HUDEP-2 (cell line): ENCODE measurements around the gene SHROOM1.
"Not testable (repeated sequence)": the region's sequence is repeated elsewhere in the genome, so short reads cannot be mapped to it uniquely, and the experiment has no call there.

Experiments used
- DNase-seq, 76 experiments: peaks; one replicate each; lab custom pipeline; 2025; ENCODE audit not compliant: unreplicated experiment in 76 of 76; lab: John Stamatoyannopoulos, UW

The SHROOM1 gene, protein sequence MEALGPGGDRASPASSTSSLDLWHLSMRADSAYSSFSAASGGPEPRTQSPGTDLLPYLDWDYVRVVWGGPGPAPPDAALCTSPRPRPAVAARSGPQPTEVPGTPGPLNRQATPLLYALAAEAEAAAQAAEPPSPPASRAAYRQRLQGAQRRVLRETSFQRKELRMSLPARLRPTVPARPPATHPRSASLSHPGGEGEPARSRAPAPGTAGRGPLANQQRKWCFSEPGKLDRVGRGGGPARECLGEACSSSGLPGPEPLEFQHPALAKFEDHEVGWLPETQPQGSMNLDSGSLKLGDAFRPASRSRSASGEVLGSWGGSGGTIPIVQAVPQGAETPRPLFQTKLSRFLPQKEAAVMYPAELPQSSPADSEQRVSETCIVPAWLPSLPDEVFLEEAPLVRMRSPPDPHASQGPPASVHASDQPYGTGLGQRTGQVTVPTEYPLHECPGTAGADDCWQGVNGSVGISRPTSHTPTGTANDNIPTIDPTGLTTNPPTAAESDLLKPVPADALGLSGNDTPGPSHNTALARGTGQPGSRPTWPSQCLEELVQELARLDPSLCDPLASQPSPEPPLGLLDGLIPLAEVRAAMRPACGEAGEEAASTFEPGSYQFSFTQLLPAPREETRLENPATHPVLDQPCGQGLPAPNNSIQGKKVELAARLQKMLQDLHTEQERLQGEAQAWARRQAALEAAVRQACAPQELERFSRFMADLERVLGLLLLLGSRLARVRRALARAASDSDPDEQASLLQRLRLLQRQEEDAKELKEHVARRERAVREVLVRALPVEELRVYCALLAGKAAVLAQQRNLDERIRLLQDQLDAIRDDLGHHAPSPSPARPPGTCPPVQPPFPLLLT

GRCh38 chr5:132830436-132831094 is at the start of gene SHROOM1:
TSS of gene SHROOM1 (minus strand) at chr5:132830647. CDS start at chr5:132826140, 4,507 bp downstream.
- DNase-seq, result peak in 11 of 76 experiments; percentile 3 to 48 (median 19)

- DNase-seq, result peak in 37 of 76 experiments; percentile 2 to 72 (median 29)
Measured at GRCh38 chr5:132877938-132878337, 47.5 kb upstream of the SHROOM1 start.

DNA sequence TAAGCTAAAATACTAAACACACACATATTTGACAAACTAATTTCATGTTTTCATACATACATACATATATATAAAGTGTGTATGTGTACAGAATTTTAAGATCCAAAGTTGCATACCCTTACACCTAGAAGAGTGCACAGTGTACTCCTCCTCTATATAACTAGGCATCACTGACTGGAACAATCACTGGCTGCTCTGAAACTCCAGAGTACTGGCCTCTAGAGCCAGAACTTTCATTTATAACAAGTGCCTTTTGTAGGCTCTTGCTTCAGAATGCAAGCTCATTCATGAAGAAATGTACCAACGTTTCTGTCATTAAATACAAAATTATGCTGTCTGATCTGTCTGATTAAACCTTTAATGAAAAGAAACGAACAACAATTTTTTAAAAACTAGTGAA is 47.0 kb upstream of the SHROOM1 start:
- no peak for DNase-seq

DNA sequence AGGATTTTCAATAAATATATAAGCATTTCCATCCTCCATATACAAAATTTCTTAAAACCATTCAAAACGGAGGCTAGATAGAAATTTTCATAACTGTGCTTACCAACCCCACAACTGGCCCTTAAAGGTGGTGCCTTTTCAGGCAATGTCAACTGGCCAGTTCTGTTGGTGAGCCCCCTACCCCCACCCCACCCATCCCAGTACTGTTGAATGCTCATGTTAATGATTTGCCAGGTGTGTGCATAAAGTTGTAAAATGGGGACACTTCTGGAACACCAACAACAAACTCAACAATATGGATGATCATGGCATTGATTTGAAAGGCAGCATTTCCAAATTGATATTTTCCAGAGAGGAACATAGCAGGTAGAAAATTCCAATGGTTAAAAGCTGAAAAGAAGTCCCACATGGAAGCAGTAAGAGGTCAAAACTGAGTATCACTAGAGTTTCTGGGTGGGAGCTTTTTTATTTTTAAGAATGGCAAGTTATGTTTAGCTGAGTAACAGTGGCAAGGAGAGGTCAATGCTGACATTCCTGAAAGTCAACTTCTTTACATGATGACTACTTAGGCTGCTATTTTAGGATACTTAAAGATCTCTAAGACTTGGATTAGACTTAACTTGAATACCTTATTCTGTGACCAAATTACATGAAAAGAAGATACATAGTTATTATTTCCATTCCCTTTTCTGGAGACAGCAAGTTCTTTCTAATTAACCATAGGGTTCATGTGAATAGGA is 45.7 kb upstream of the SHROOM1 start:
- DNase-seq, result no peak

DNA sequence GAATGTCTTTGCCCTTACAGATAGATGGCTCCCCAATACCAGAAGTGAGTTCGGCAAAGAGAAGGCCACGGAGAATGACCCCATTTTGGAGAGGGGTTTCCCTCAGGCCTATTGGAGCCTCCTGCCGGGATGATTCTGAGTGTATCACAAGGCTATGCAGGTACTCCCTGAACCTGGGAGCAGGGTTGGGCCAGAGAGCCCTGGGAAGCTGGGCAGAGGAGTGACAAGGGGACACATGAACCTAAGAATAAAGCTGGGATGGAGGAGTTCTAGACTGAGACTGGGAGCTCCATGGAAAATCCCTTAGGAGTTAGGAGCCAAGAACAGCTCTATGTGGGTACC is 43.5 kb upstream of the SHROOM1 start:
- DNase-seq, result no peak

- peak in 21 of 76 experiments; percentile 2 to 48 (median 13) for DNase-seq
Measured at GRCh38 chr5:132873119-132873929, 42.9 kb upstream of the SHROOM1 start, which contains the start of gene LEAP2. TSS of gene LEAP2 (plus strand) at chr5:132873668. CDS start at chr5:132873695, 27 bp downstream.

- no peak for DNase-seq
Measured at GRCh38 chr5:132872788-132873118, 42.3 kb upstream of the SHROOM1 start.

DNA sequence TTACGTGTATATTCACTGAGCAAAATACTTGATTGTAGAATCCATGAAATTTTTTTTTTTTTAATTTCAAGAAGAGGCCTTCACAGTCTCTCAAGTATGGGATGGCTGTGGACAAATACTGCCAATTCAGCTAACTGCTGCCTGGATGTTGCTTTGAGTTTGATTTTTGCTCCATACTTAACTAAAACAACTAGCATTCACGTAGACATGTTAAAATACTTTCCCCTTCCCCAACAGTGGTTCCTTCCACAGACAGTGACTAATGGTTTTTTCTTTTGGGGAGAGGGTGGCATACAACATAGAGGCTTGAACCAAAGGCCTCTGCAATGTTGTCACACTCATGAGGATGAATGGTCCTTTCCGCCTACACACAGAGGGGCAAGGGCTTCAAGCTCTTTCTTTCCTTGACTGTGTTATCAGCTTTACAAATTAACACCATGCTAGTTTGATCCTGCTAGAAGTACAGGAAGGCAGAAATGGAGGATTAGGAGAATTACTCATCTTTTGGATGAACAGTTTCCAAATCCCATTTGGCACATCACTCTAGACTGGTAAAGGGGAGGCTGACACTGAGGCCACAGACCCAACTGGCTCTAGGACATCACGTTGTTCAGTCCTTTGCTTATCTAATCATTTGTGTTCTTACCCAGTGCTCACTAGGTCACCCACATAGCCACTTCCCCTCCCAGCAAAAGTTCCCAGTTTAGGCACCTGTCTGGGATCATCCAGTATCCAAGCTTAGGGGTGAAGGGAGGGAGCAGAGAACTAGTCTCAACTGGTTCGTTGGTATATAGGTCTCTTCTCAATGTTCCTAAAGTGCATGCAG is 41.2 kb upstream of the SHROOM1 start:
- DNase-seq, result no peak

DNA sequence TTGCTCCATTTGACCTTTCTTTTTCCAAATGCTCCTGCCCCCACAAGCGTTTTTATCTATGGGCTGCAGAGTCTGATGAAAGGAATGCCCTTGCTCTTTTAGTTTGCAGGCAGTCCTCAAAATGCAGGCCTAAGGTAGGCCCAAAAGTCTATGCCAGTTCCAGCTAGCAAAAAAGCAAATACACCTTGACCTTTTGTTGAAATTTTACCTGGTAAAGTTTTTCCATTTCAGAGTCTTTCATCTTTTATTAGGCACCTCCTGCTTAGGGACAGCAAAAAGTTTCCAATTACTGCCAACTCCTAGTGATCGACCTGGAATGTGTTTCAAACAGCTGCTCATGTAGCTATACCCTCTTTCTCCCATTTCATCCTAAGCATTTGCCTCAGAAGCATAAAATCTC is 40.4 kb upstream of the SHROOM1 start:
- no peak for DNase-seq

GRCh38 chr5:132868754-132869153 is 38.3 kb upstream of the SHROOM1 start:
- DNase-seq, result no peak

DNA sequence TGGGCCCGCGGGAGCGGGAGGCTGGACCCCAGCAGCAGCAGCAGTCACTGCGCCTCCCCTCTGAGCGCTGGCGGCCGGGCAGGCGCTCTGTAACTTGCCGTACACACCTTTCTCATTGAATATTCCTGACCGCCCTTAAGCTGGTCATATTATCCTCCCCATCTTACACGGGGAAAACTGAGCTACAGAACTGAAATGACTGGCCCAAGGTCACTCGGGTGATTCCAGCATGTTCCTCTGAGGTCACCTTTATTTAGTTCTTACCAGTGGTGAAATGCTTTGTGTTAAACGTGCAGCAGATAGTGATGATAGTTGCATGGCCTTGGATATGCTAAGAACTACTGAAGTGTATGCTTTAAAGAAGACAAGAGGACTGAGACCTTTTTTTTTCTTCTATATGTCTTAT is 36.6 kb upstream of the SHROOM1 start:
- peak in 3 of 76 experiments; percentile 14 to 36 (median 22) for DNase-seq

DNA sequence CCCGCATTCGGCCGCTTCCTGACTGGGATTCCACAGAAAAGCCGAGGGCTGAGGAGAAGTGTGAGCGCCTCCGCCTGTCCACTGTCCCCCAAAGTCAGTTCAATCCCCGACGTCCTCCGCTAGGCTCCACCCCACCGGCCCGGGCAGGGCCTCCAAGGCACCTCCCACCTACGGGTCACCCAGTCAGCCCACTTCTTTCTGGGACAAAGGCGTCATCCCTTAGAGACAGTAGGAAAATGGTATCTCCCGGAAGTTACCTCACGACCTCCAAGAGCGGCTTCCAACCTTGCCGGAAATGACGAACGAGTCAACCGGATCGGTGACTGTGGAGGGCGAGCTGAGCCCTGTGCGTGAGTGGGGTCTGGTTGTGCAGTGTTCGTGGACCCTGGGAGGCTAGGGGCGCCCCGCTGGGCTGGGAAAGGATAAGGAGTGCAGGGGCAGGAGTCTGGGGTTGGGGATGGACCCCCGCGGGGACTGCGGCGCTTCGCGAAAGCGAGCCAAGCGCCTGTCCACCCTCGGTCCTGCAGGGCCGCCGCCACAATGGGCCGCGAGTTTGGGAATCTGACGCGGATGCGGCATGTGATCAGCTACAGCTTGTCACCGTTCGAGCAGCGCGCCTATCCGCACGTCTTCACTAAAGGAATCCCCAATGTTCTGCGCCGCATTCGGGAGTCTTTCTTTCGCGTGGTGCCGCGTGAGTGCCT is 36.0 kb upstream of the SHROOM1 start, which contains the start of the genes GDF9 and UQCRQ:
Gene GDF9 (minus strand): TSS at position 128 of the 704 bp plus-strand sequence. CDS start 1,936 bp downstream, outside the sequence.
Gene UQCRQ (plus strand): TSS at position 301 of the 704 bp plus-strand sequence. CDS start 240 bp downstream, at position 541.
- DNase-seq, result peak; percentile 21 to 99 (median 95)

DNA sequence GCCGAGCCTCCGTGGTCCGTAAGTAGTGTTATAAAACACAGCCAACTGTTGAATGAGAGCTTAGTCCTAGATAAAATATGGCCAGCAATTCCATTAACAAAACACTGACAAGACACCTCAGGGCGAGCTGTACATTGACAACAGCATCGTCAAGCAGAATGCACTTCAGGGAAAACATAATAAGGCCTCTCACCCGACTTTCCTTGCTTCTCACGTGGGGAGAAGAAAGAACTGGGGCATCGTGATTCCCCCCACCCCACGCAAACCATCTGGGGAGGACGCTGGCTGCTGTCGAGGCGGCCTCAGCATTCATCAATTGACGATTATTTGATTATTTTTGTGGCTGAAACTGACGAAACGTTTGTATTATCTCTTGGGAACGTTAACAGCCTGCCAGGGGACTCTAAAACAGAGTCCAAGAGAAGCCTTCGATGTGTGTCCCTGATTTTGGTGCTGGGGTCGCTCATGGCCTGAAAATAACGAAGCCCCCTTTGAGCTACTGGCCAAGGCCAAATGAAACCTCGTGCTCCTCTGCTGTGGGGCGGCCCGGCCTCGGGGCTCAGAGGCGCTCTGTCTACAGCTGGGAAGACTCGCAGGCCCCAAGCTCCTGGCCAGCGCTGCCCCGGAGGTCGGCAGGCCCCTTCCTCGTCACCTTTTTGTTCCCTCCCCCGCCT is 35.4 kb upstream of the SHROOM1 start:
- peak in 1 of 76 experiments; percentile 8 for DNase-seq

GRCh38 chr5:132860742-132861141 is 30.3 kb upstream of the SHROOM1 start:
- DNase-seq, result no peak

DNA sequence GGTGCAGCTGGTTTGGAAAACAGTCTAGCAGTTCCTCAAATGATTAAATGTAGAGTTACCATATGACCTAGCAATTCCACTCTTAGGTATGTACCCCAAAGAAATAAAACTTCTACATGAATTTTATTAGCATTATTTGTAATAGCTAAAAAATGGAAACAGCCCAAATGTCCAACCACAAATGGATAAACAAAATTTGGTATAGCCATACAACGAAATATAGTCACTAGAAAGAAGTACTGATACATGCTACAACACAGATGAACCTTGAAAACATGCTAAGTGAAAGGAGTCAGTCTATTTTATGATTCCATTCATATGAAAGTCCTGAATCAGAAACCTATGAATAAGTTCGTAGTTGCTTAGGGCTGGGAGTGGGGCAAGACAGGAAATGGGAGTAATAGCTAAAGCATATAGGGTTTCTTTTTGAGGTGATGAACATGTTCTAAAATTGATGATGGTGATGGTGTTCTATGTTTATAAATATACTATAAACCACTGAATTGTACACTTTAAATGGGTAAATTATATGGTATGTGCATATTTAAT is 29.5 kb upstream of the SHROOM1 start:
- DNase-seq, result no peak

GRCh38 chr5:132856011-132856410 is 25.6 kb upstream of the SHROOM1 start:
- no peak for DNase-seq

DNA sequence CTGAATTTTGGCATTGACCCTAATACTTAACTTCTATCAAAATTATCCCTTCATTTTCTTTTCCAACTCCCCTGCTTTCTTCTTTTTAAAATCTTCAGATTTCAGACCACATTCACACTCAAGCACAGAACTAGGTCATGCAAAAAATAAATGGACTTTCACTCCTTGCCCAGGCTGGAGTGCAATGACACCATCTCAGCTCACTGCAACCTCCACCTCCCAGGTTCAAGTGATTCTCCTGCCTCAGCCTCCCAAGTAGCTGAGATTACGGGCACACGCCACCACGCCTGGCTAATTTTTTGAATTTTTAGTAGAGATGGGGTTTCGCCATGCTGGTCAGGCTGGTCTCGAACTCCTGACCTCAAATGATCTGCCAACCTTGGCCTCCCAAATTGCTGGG is 24.5 kb upstream of the SHROOM1 start:
- DNase-seq, result not testable (repeated sequence)
